HL-60/S4 treated with retinoic acid at 250 ng/mL for 4 days and 3 days (cell line): ENCODE results near the gene NDUFA1.
"Not testable (repeated sequence)": the region's sequence is repeated elsewhere in the genome, so short reads cannot be mapped to it uniquely, and the experiment has no call there.

ENCODE experiments used
- in situ Hi-C: fragments of 300-500 bp; cut with MboI; formaldehyde crosslinking; loops from 2 replicates; pipeline ENCODE4 v1.7.0; 2022; ENCODE audit warnings: low sequenced_read_pairs

The NDUFA1 gene

GRCh38 chrX:119900976-119901375 is 29.3 kb downstream of the NDUFA1 start:
- in situ Hi-C loops, result no loop called here

- in situ Hi-C loops, result no loop called here
Observed at GRCh38 chrX:119916310-119916709, 44.7 kb downstream of the NDUFA1 start.

- in situ Hi-C loops, result no loop called here
Observed at GRCh38 chrX:119917877-119918276, 46.2 kb downstream of the NDUFA1 start.

- in situ Hi-C loops, result no loop called here
Observed at GRCh38 chrX:119919835-119920585, 48.4 kb downstream of the NDUFA1 start.

GRCh38 chrX:119922391-119922790 is 50.8 kb downstream of the NDUFA1 start:
- in situ Hi-C loops, result not testable (repeated sequence)
